Measurements from ENCODE around the gene TMCC3.

TMCC3 gene

GRCh38 chr12:94678849-94679248 lies 28.5 kb upstream of the TMCC3 start:
- intact Hi-C loops (cut with micrococcal nuclease) = loop anchor here (5.0 kb wide), 1 partner anchor 37 kb away; no protein-coding TSS in a partner anchor
- H3K4me1 Mint-ChIP-seq (ENCODE audit: low read depth) = peaks cover 74% of the 10 kb centered on the region
- H3K4me3 Mint-ChIP-seq = no peak overlapping the region
- no peaks in the 10 kb centered on the region for H3K36me3 Mint-ChIP-seq (ENCODE audit: low read depth)
- peaks cover 9% of the 10 kb centered on the region for H3K9me3 Mint-ChIP-seq
- H3K27ac Mint-ChIP-seq = peak overlapping the region; percentile 56
- no peaks in the 10 kb centered on the region for H3K27me3 Mint-ChIP-seq

GRCh38 chr12:94678379-94678778 lies 28.0 kb upstream of the TMCC3 start:
- no peaks in the 10 kb centered on the region for H3K27me3 Mint-ChIP-seq
- H3K4me1 Mint-ChIP-seq (ENCODE audit: low read depth) = peaks cover 69% of the 10 kb centered on the region
- H3K36me3 Mint-ChIP-seq (ENCODE audit: low read depth) = no peaks in the 10 kb centered on the region
- intact Hi-C loops (cut with micrococcal nuclease) = loop anchor here (5.0 kb wide), 1 partner anchor 36 kb away; no protein-coding TSS in a partner anchor
- peak overlapping the region; percentile 91 for H3K27ac Mint-ChIP-seq
- peaks cover 9% of the 10 kb centered on the region for H3K9me3 Mint-ChIP-seq
- no peak overlapping the region for H3K4me3 Mint-ChIP-seq

- Mint-ChIP-seq H3K4me1 (ENCODE audit: low read depth) (peaks cover 63% of the 10 kb centered on the region), H3K27me3 (no peaks in the 10 kb centered on the region), H3K36me3 (ENCODE audit: low read depth) (no peaks in the 10 kb centered on the region), H3K9me3 (peaks cover 9% of the 10 kb centered on the region), H3K27ac (peak overlapping the region; percentile 91), H3K4me3 (no peak overlapping the region)
- intact Hi-C loops (cut with micrococcal nuclease) = loop anchor here (5.0 kb wide), 1 partner anchor 35 kb away; no protein-coding TSS in a partner anchor
Measured at GRCh38 chr12:94677778-94678177, 27.4 kb upstream of the TMCC3 start.

- no peaks in the 10 kb centered on the region for H3K36me3 Mint-ChIP-seq (ENCODE audit: low read depth)
- H3K4me1 Mint-ChIP-seq (ENCODE audit: low read depth) = peaks cover 55% of the 10 kb centered on the region
- peaks cover 9% of the 10 kb centered on the region for H3K9me3 Mint-ChIP-seq
- H3K27me3 Mint-ChIP-seq = no peaks in the 10 kb centered on the region
- intact Hi-C loops (cut with micrococcal nuclease) = loop anchor here (5.0 kb wide), 1 partner anchor 35 kb away; no protein-coding TSS in a partner anchor
- no peak overlapping the region for H3K4me3 Mint-ChIP-seq
- peak overlapping the region; percentile 91 for H3K27ac Mint-ChIP-seq
Measured at GRCh38 chr12:94676922-94677321, 26.6 kb upstream of the TMCC3 start.

GRCh38 chr12:94676031-94676641 lies 25.8 kb upstream of the TMCC3 start:
- peak overlapping the region; percentile 91 for H3K27ac Mint-ChIP-seq
- H3K36me3 Mint-ChIP-seq (ENCODE audit: low read depth) = no peaks in the 10 kb centered on the region
- H3K27me3 Mint-ChIP-seq = no peaks in the 10 kb centered on the region
- peaks cover 55% of the 10 kb centered on the region for H3K4me1 Mint-ChIP-seq (ENCODE audit: low read depth)
- H3K9me3 Mint-ChIP-seq = peaks cover 7% of the 10 kb centered on the region
- intact Hi-C loops (cut with micrococcal nuclease) = loop anchor here (5.0 kb wide), 1 partner anchor 34 kb away; no protein-coding TSS in a partner anchor
- peak overlapping the region; percentile 66 for H3K4me3 Mint-ChIP-seq

- Mint-ChIP-seq H3K36me3 (ENCODE audit: low read depth) (no peaks in the 10 kb centered on the region), H3K27ac (peak overlapping the region; percentile 91), H3K27me3 (no peaks in the 10 kb centered on the region), H3K9me3 (no peaks in the 10 kb centered on the region), H3K4me3 (no peak overlapping the region), H3K4me1 (ENCODE audit: low read depth) (peaks cover 56% of the 10 kb centered on the region)
- intact Hi-C loops (cut with micrococcal nuclease) = loop anchor here (5.0 kb wide), 1 partner anchor 33 kb away; no protein-coding TSS in a partner anchor
Measured at GRCh38 chr12:94674835-94675234, 24.5 kb upstream of the TMCC3 start.

GRCh38 chr12:94674051-94674451 lies 23.7 kb upstream of the TMCC3 start:
- intact Hi-C loops (cut with micrococcal nuclease) = no loop called here
- no peak overlapping the region for H3K4me3 Mint-ChIP-seq
- H3K9me3 Mint-ChIP-seq = no peaks in the 10 kb centered on the region
- peaks cover 54% of the 10 kb centered on the region for H3K4me1 Mint-ChIP-seq (ENCODE audit: low read depth)
- H3K36me3 Mint-ChIP-seq (ENCODE audit: low read depth) = no peaks in the 10 kb centered on the region
- H3K27ac Mint-ChIP-seq = peak overlapping the region; percentile 91
- no peaks in the 10 kb centered on the region for H3K27me3 Mint-ChIP-seq

- intact Hi-C loops (cut with micrococcal nuclease) = no loop called here
- no peaks in the 10 kb centered on the region for H3K9me3 Mint-ChIP-seq
- peaks cover 49% of the 10 kb centered on the region for H3K4me1 Mint-ChIP-seq (ENCODE audit: low read depth)
- no peaks in the 10 kb centered on the region for H3K36me3 Mint-ChIP-seq (ENCODE audit: low read depth)
- H3K27ac Mint-ChIP-seq = no peak overlapping the region
- H3K4me3 Mint-ChIP-seq = no peak overlapping the region
- peaks cover 3% of the 10 kb centered on the region for H3K27me3 Mint-ChIP-seq
Measured at GRCh38 chr12:94673496-94673895, 23.1 kb upstream of the TMCC3 start.

GRCh38 chr12:94671917-94672316 lies 21.6 kb upstream of the TMCC3 start:
- Mint-ChIP-seq H3K27ac (no peak overlapping the region), H3K4me1 (ENCODE audit: low read depth) (peaks cover 36% of the 10 kb centered on the region), H3K4me3 (no peak overlapping the region), H3K27me3 (peaks cover 4% of the 10 kb centered on the region), H3K9me3 (no peaks in the 10 kb centered on the region), H3K36me3 (ENCODE audit: low read depth) (no peaks in the 10 kb centered on the region)
- intact Hi-C loops (cut with micrococcal nuclease) = no loop called here

- H3K4me3 Mint-ChIP-seq = no peak overlapping the region
- intact Hi-C loops (cut with micrococcal nuclease) = no loop called here
- H3K36me3 Mint-ChIP-seq (ENCODE audit: low read depth) = no peaks in the 10 kb centered on the region
- peaks cover 28% of the 10 kb centered on the region for H3K4me1 Mint-ChIP-seq (ENCODE audit: low read depth)
- H3K27ac Mint-ChIP-seq = peak overlapping the region; percentile 11
- H3K27me3 Mint-ChIP-seq = peaks cover 5% of the 10 kb centered on the region
- no peaks in the 10 kb centered on the region for H3K9me3 Mint-ChIP-seq
Measured at GRCh38 chr12:94670898-94671297, 20.5 kb upstream of the TMCC3 start.

GRCh38 chr12:94670075-94670474 lies 19.7 kb upstream of the TMCC3 start:
- intact Hi-C loops (cut with micrococcal nuclease) = no loop called here
- Mint-ChIP-seq H3K27me3 (peaks cover 6% of the 10 kb centered on the region), H3K27ac (no peak overlapping the region), H3K36me3 (ENCODE audit: low read depth) (no peaks in the 10 kb centered on the region), H3K9me3 (no peaks in the 10 kb centered on the region), H3K4me1 (ENCODE audit: low read depth) (peaks cover 22% of the 10 kb centered on the region), H3K4me3 (no peak overlapping the region)

GRCh38 chr12:94667031-94667540 lies 16.7 kb upstream of the TMCC3 start:
- Mint-ChIP-seq H3K4me3 (no peak overlapping the region), H3K36me3 (ENCODE audit: low read depth) (no peaks in the 10 kb centered on the region), H3K27me3 (peaks cover 6% of the 10 kb centered on the region), H3K9me3 (no peaks in the 10 kb centered on the region), H3K27ac (no peak overlapping the region), H3K4me1 (ENCODE audit: low read depth) (peaks cover 25% of the 10 kb centered on the region)
- intact Hi-C loops (cut with micrococcal nuclease) = no loop called here

- no peaks in the 10 kb centered on the region for H3K9me3 Mint-ChIP-seq
- peaks cover 23% of the 10 kb centered on the region for H3K4me1 Mint-ChIP-seq (ENCODE audit: low read depth)
- no peak overlapping the region for H3K4me3 Mint-ChIP-seq
- no peak overlapping the region for H3K27ac Mint-ChIP-seq
- H3K27me3 Mint-ChIP-seq = peaks cover 6% of the 10 kb centered on the region
- intact Hi-C loops (cut with micrococcal nuclease) = no loop called here
- H3K36me3 Mint-ChIP-seq (ENCODE audit: low read depth) = no peaks in the 10 kb centered on the region
Measured at GRCh38 chr12:94666158-94666557, 15.8 kb upstream of the TMCC3 start.

- Mint-ChIP-seq H3K27ac (peak overlapping the region; percentile 59), H3K9me3 (no peaks in the 10 kb centered on the region), H3K27me3 (peaks cover 6% of the 10 kb centered on the region), H3K4me3 (no peak overlapping the region), H3K36me3 (ENCODE audit: low read depth) (no peaks in the 10 kb centered on the region), H3K4me1 (ENCODE audit: low read depth) (peaks cover 35% of the 10 kb centered on the region)
- intact Hi-C loops (cut with micrococcal nuclease) = no loop called here
Measured at GRCh38 chr12:94663702-94664101, 13.3 kb upstream of the TMCC3 start.

GRCh38 chr12:94663071-94663470 lies 12.7 kb upstream of the TMCC3 start:
- peak overlapping the region; percentile 59 for H3K27ac Mint-ChIP-seq
- H3K4me1 Mint-ChIP-seq (ENCODE audit: low read depth) = peaks cover 36% of the 10 kb centered on the region
- intact Hi-C loops (cut with micrococcal nuclease) = no loop called here
- H3K36me3 Mint-ChIP-seq (ENCODE audit: low read depth) = no peaks in the 10 kb centered on the region
- no peaks in the 10 kb centered on the region for H3K9me3 Mint-ChIP-seq
- peaks cover 2% of the 10 kb centered on the region for H3K27me3 Mint-ChIP-seq
- no peak overlapping the region for H3K4me3 Mint-ChIP-seq
